RWPE2 (cell line): ENCODE results near the gene SRBD1.

Experiments used
- ATAC-seq: fragments of 200-7000 bp; cut with Tn5 transposase; 3 replicates; pipeline ENCODE4 v1.9.1; 2021; ENCODE audit warnings: low read depth
- DNase-seq: peaks from one replicate; pipeline ENCODE4 v3.0.0-alpha.2; 2020; ENCODE audit warnings: low spot score
- H3K27ac ChIP-seq: fragments of 450-650 bp; 2 replicates; pipeline ENCODE4 v1.5.1; 2017; ENCODE audit warnings: mild to moderate bottlenecking; ENCODE audit not compliant: poor library complexity, severe bottlenecking
- H3K27me3 ChIP-seq: fragments of 250-450 bp; sonication (Bioruptor Pico); 2 replicates; pipeline ENCODE4 v1.5.1; 2021; ENCODE audit warnings: mild to moderate bottlenecking, moderate library complexity; ENCODE audit not compliant: insufficient read depth, poor library complexity, severe bottlenecking
- H3K36me3 ChIP-seq: fragments of 250-450 bp; sonication (Bioruptor Pico); 2 replicates; pipeline ENCODE4 v1.5.1; 2020; ENCODE audit warnings: low read depth, mild to moderate bottlenecking, moderate library complexity
- H3K4me1 ChIP-seq: fragments of 250-450 bp; sonication (Bioruptor Pico); 2 replicates; pipeline ENCODE4 v1.5.1; 2021; ENCODE audit warnings: mild to moderate bottlenecking, moderate library complexity; ENCODE audit not compliant: insufficient read depth, poor library complexity, severe bottlenecking
- H3K4me3 ChIP-seq: fragments of 250-450 bp; sonication (Bioruptor Pico); 2 replicates; pipeline ENCODE4 v1.5.1; 2021; ENCODE audit warnings: mild to moderate bottlenecking, moderate library complexity; ENCODE audit not compliant: severe bottlenecking
- H3K9me3 ChIP-seq: fragments of 250-450 bp; sonication (Bioruptor Pico); 2 replicates; pipeline ENCODE4 v1.5.1; 2021; ENCODE audit warnings: mild to moderate bottlenecking, moderate library complexity; ENCODE audit not compliant: severe bottlenecking
- CTCF ChIP-seq: fragments of 450-650 bp; IDR thresholded peaks from one replicate; pipeline ENCODE4 v1.5.1; 2017; ENCODE audit warnings: mild to moderate bottlenecking, moderate library complexity; ENCODE audit not compliant: poor library complexity, severe bottlenecking

SRBD1 gene

GRCh38 chr2:45611020-45611859 is at the start of gene SRBD1:
TSS of gene SRBD1 (minus strand) at chr2:45611267. CDS start at chr2:45605441, 5,826 bp downstream.
- H3K9me3 ChIP-seq, result no peaks in the 10 kb centered on the region
- peak; percentile 93 for DNase-seq
- H3K36me3 ChIP-seq, result no peaks in the 10 kb centered on the region
- TF ChIP-seq CTCF, result peak; percentile 13
- peak; percentile 91 for ATAC-seq
- peak within 1 kb of the TSS; percentile 78 for H3K4me3 ChIP-seq
- H3K4me1 ChIP-seq, result peaks cover 25% of the 10 kb centered on the region
- no peaks in the 10 kb centered on the region for H3K27me3 ChIP-seq
- H3K27ac ChIP-seq, result peak within 1 kb of the TSS; percentile 92

GRCh38 chr2:45654250-45654649 is 43.2 kb upstream of the SRBD1 start:
- peaks cover 3% of the 10 kb centered on the region for H3K4me1 ChIP-seq
- no peaks in the 10 kb centered on the region for H3K36me3 ChIP-seq
- no peaks in the 10 kb centered on the region for H3K27me3 ChIP-seq
- DNase-seq, result no peak
- no peak for TF ChIP-seq CTCF
- no peak overlapping the region for H3K4me3 ChIP-seq
- H3K9me3 ChIP-seq, result no peaks in the 10 kb centered on the region
- no peak overlapping the region for H3K27ac ChIP-seq
- no peak for ATAC-seq

GRCh38 chr2:45653122-45653913 is 42.3 kb upstream of the SRBD1 start:
- Histone ChIP-seq H3K4me3 (peak overlapping the region; percentile 87), H3K27ac (no peak overlapping the region), H3K4me1 (peaks cover 3% of the 10 kb centered on the region), H3K36me3 (no peaks in the 10 kb centered on the region), H3K9me3 (no peaks in the 10 kb centered on the region), H3K27me3 (no peaks in the 10 kb centered on the region)
- TF ChIP-seq CTCF, result no peak
- DNase-seq (no peak), ATAC-seq (no peak)

GRCh38 chr2:45652090-45653031 is 41.3 kb upstream of the SRBD1 start:
- DNase-seq, result peak; percentile 61
- no peak for TF ChIP-seq CTCF
- Histone ChIP-seq H3K27me3 (no peaks in the 10 kb centered on the region), H3K4me3 (peak overlapping the region; percentile 87), H3K4me1 (peaks cover 3% of the 10 kb centered on the region), H3K27ac (no peak overlapping the region), H3K9me3 (no peaks in the 10 kb centered on the region), H3K36me3 (no peaks in the 10 kb centered on the region)
- ATAC-seq, result no peak
